Testis (tissue), 3 donors: Measurements from ENCODE around the gene IRGM. TPM values are rescaled to one million over a fixed set of nuclear protein-coding genes. Genes with fewer than 3 reads are reported as not detected.
"Not testable (repeated sequence)": the region's sequence is repeated elsewhere in the genome, so short reads cannot be mapped to it uniquely, and the experiment has no call there.

Experiments
- DNase-seq: peaks from one replicate; pipeline ENCODE4 v3.0.0-alpha.2; 2019
- H3K27ac ChIP-seq, 2 donors: fragments of 200-600 bp; sonication (generic); one replicate each; pipeline ENCODE4 v1.5.1; 2019
- H3K27me3 ChIP-seq: fragments of 200-600 bp; sonication (generic); one replicate; pipeline ENCODE4 v1.5.1; 2019
- H3K36me3 ChIP-seq: fragments of 200-600 bp; sonication (generic); one replicate; pipeline ENCODE4 v1.5.1; 2017; ENCODE audit warnings: low read depth; ENCODE audit errors: missing control alignments
- H3K4me1 ChIP-seq: fragments of 200-600 bp; sonication (generic); one replicate; pipeline ENCODE4 v1.5.1; 2019
- H3K4me3 ChIP-seq, 2 donors: fragments of 200-600 bp; sonication (generic); one replicate each; pipeline ENCODE4 v1.5.1; 2017 to 2019
- H3K9me3 ChIP-seq: fragments of 200-600 bp; sonication (generic); one replicate; pipeline ENCODE4 v1.5.1; 2017
- CTCF ChIP-seq, 3 experiments: fragments of 450-650 bp in 2 of 3; fragments of 200-600 bp in 1 of 3; sonication (generic) in 1 of 3; IDR thresholded peaks; one replicate each; pipeline ENCODE4 v1.5.1; 2016 to 2019; ENCODE audit warnings: antibody characterized with exemption in 3 of 3, mild to moderate bottlenecking in 2 of 3, moderate library complexity in 1 of 3
- POLR2A ChIP-seq: fragments of 450-650 bp; IDR thresholded peaks from one replicate; pipeline ENCODE4 v1.6.1; 2017; ENCODE audit warnings: antibody characterized with exemption, mild to moderate bottlenecking, moderate library complexity
- WGBS, 2 donors: methylation state at CpG; one replicate each; pipeline ENCODE4 v1.1.5; 2018; 5-methylcytosine and 5-hydroxymethylcytosine counted together
- intact Hi-C: fragments of 100-400 bp; cut with DNase I; formaldehyde crosslinking; loops from one replicate; pipeline ENCODE4 v1.15.1; 2023; ENCODE audit warnings: low total_unique reads
- polyA plus RNA-seq: library from polyadenylated mRNA; stranded (reverse); fragments of 350-450 nt; fragmentation: Illumina TruSeq; extraction: RNeasy Lipid Tissue Mini Kit (QIAGEN cat#74804); gene quantifications from one replicate; pipeline ENCODE4 v1.2.3, GENCODE V29; 2014; ENCODE audit warnings: low read depth, low replicate concordance; ENCODE audit not compliant: insufficient read depth
- total RNA-seq, 2 donors: library from RNA; depleted of rRNA; stranded (reverse); fragments of >200 nt; gene quantifications; one replicate each; pipeline ENCODE4 v1.2.3, GENCODE V29; 2016

Gene IRGM
- total and polyA plus RNA-seq, 3 donors from 2014 or later: 0.25 to 2.7 (median 1.2) TPM

GRCh38 chr5:150815010-150815409 lies 31.3 kb upstream of the IRGM start:
- TF ChIP-seq POLR2A: no peak
- TF ChIP-seq CTCF (IDR thresholded peaks at IDR 0.05): no peak
- H3K4me3 ChIP-seq: no peak overlapping the region
- H3K9me3 ChIP-seq: no peaks in the 10 kb centered on the region
- intact Hi-C loops: no loop called here
- H3K27ac ChIP-seq: no peak overlapping the region
- H3K36me3 ChIP-seq: no peaks in the 10 kb centered on the region
- DNase-seq: no peak
- no peaks in the 10 kb centered on the region for H3K27me3 ChIP-seq
- H3K4me1 ChIP-seq: no peaks in the 10 kb centered on the region

GRCh38 chr5:150816946-150817345 lies 29.4 kb upstream of the IRGM start:
- Histone ChIP-seq H3K27ac (no peak overlapping the region), H3K4me1 (no peaks in the 10 kb centered on the region), H3K4me3 (no peak overlapping the region), H3K9me3 (no peaks in the 10 kb centered on the region), H3K27me3 (no peaks in the 10 kb centered on the region), H3K36me3 (no peaks in the 10 kb centered on the region)
- no peak for DNase-seq
- TF ChIP-seq CTCF (IDR thresholded peaks at IDR 0.05) (no peak), POLR2A (no peak)
- intact Hi-C loops: no loop called here
- 95 to 97% methylated on average over 2 of the region's 2 CpGs for WGBS, 2 donors

GRCh38 chr5:150829744-150830143 lies 16.6 kb upstream of the IRGM start:
- DNase-seq: no peak
- H3K4me3 ChIP-seq: no peak overlapping the region
- no peak for TF ChIP-seq CTCF (IDR thresholded peaks at IDR 0.05)
- no peak for TF ChIP-seq POLR2A
- H3K9me3 ChIP-seq: no peaks in the 10 kb centered on the region
- 82 to 85% methylated on average over 5 of the region's 5 CpGs for WGBS, 2 donors
- intact Hi-C loops: no loop called here
- H3K36me3 ChIP-seq: no peaks in the 10 kb centered on the region
- no peak overlapping the region for H3K27ac ChIP-seq
- no peaks in the 10 kb centered on the region for H3K4me1 ChIP-seq
- no peaks in the 10 kb centered on the region for H3K27me3 ChIP-seq

GRCh38 chr5:150831821-150832220 lies 14.5 kb upstream of the IRGM start:
- intact Hi-C loops, H3K36me3 ChIP-seq, H3K4me1 ChIP-seq, H3K27me3 ChIP-seq, H3K9me3 ChIP-seq, H3K27ac ChIP-seq, DNase-seq, H3K4me3 ChIP-seq: not testable (repeated sequence)
- 76 to 85% methylated on average over 3 of the region's 3 CpGs for WGBS, 2 donors

GRCh38 chr5:150836064-150836463 lies 10.3 kb upstream of the IRGM start:
- intact Hi-C loops: no loop called here
- Histone ChIP-seq H3K9me3 (no peaks in the 10 kb centered on the region), H3K4me3 (no peak overlapping the region), H3K4me1 (no peaks in the 10 kb centered on the region), H3K27ac (no peak overlapping the region), H3K27me3 (no peaks in the 10 kb centered on the region), H3K36me3 (no peaks in the 10 kb centered on the region)
- DNase-seq: no peak
- no peak for TF ChIP-seq CTCF (IDR thresholded peaks at IDR 0.05)
- no peak for TF ChIP-seq POLR2A
- WGBS, 2 donors: 59 to 68% methylated on average over 5 of the region's 5 CpGs
